DOHH2 (cell line): ENCODE data around the gene ABCF2.

Source experiments
- H3F3A ChIP-seq: fragments of 200-600 bp; sonication (generic), shearing (Covaris generic); 2 replicates; pipeline ENCODE4 v1.6.0; 2016; ENCODE audit warnings: antibody characterized with exemption, mild to moderate bottlenecking; ENCODE audit not compliant: control insufficient read depth, insufficient read depth
- H3K27ac ChIP-seq: fragments of 200-600 bp; sonication (generic); 2 replicates; pipeline ENCODE4 v1.5.1; 2014; ENCODE audit warnings: low read depth, mild to moderate bottlenecking, low read length, moderate library complexity
- H3K27me3 ChIP-seq: fragments of 200-600 bp; sonication (generic); 2 replicates; pipeline ENCODE4 v1.6.1; 2014; ENCODE audit warnings: mild to moderate bottlenecking, low read length, mixed read lengths; ENCODE audit not compliant: control insufficient read depth
- H3K36me3 ChIP-seq: fragments of 200-600 bp; sonication (generic); 2 replicates; pipeline ENCODE4 v1.6.1; 2014; ENCODE audit warnings: mild to moderate bottlenecking, low read length, moderate library complexity, mixed read lengths; ENCODE audit not compliant: control insufficient read depth
- H3K4me1 ChIP-seq: fragments of 200-600 bp; sonication (generic); 2 replicates; pipeline ENCODE4 v1.6.1; 2014; ENCODE audit warnings: mild to moderate bottlenecking, low read length, mixed read lengths; ENCODE audit not compliant: control insufficient read depth
- H3K4me2 ChIP-seq: fragments of 200-600 bp; sonication (generic); 2 replicates; pipeline ENCODE4 v1.6.0; 2014; ENCODE audit warnings: mild to moderate bottlenecking, low read length, moderate library complexity
- H3K4me3 ChIP-seq: fragments of 200-600 bp; sonication (generic); 2 replicates; pipeline ENCODE4 v1.5.1; 2014; ENCODE audit warnings: mild to moderate bottlenecking, low read length, mixed read lengths
- H3K79me2 ChIP-seq: fragments of 200-600 bp; sonication (generic); 2 replicates; pipeline ENCODE4 v1.6.1; 2014; ENCODE audit warnings: mild to moderate bottlenecking, low read length, mixed read lengths; ENCODE audit not compliant: control insufficient read depth
- H3K9me2 ChIP-seq: fragments of 200-600 bp; sonication (generic); replicated peaks from 2 replicates; pipeline ENCODE4 v1.6.1; 2014; ENCODE audit warnings: mild to moderate bottlenecking, low read length, mixed read lengths; ENCODE audit not compliant: control insufficient read depth
- H3K9me3 ChIP-seq: fragments of 200-600 bp; sonication (generic); 2 replicates; pipeline ENCODE4 v1.6.1; 2014; ENCODE audit warnings: antibody characterized with exemption, low read length, mixed read lengths; ENCODE audit not compliant: control insufficient read depth, insufficient read depth
- H4K20me1 ChIP-seq: fragments of 200-600 bp; sonication (generic); 2 replicates; pipeline ENCODE4 v1.6.0; 2014; ENCODE audit warnings: low read depth, mild to moderate bottlenecking, antibody characterized with exemption, low read length, moderate library complexity; ENCODE audit not compliant: control insufficient read depth, insufficient read depth
- CTCF ChIP-seq: fragments of 200-600 bp; sonication (generic); IDR thresholded peaks from one replicate; pipeline ENCODE4 v1.5.1; 2014; ENCODE audit warnings: antibody characterized with exemption, mild to moderate bottlenecking, low read depth, low read length; ENCODE audit not compliant: poor library complexity, severe bottlenecking
- EZH2phosphoT487 ChIP-seq: fragments of 200-600 bp; sonication (generic); IDR thresholded peaks from 2 replicates; pipeline ENCODE4 v1.6.1; 2017; ENCODE audit warnings: borderline replicate concordance, mild to moderate bottlenecking, antibody characterized with exemption, low read length, moderate library complexity, mixed read lengths

The ABCF2 gene

GRCh38 chr7:151202836-151203235 is 24.2 kb downstream of the ABCF2 start:
- Histone ChIP-seq H3K27ac (no peak overlapping the region), H3K79me2 (no peaks in the 10 kb centered on the region), H3K36me3 (no peaks in the 10 kb centered on the region), H3K27me3 (peaks cover 21% of the 10 kb centered on the region), H3K4me1 (no peaks in the 10 kb centered on the region), H3K4me2 (no peak overlapping the region), H3K4me3 (no peak overlapping the region), H3K9me2 (no peaks in the 10 kb centered on the region), H3K9me3 (no peaks in the 10 kb centered on the region), H3F3A (no peaks in the 10 kb centered on the region), H4K20me1 (no peaks in the 10 kb centered on the region)
- TF ChIP-seq CTCF (no peak), EZH2phosphoT487 (no peak)

- H3K4me1 ChIP-seq, result no peaks in the 10 kb centered on the region
- no peak overlapping the region for H3K4me3 ChIP-seq
- H4K20me1 ChIP-seq, result no peaks in the 10 kb centered on the region
- H3K27ac ChIP-seq, result no peak overlapping the region
- H3K9me2 ChIP-seq, result no peaks in the 10 kb centered on the region
- no peak overlapping the region for H3K4me2 ChIP-seq
- no peaks in the 10 kb centered on the region for H3K9me3 ChIP-seq
- no peaks in the 10 kb centered on the region for H3K36me3 ChIP-seq
- no peaks in the 10 kb centered on the region for H3K79me2 ChIP-seq
- H3F3A ChIP-seq, result no peaks in the 10 kb centered on the region
- TF ChIP-seq EZH2phosphoT487 (no peak), CTCF (no peak)
- peaks cover 25% of the 10 kb centered on the region for H3K27me3 ChIP-seq
Measured at GRCh38 chr7:151201751-151202150, 25.3 kb downstream of the ABCF2 start.

- no peak overlapping the region for H3K4me3 ChIP-seq
Measured at GRCh38 chr7:151201344-151201743, 25.7 kb downstream of the ABCF2 start.

More at GRCh38 chr7:151201344-151201743, 25.7 kb downstream of the ABCF2 start:
- H3K9me3 ChIP-seq, result no peaks in the 10 kb centered on the region
- no peak overlapping the region for H3K27ac ChIP-seq
- no peaks in the 10 kb centered on the region for H3K4me1 ChIP-seq
- H3K4me2 ChIP-seq, result no peak overlapping the region
- H3K36me3 ChIP-seq, result no peaks in the 10 kb centered on the region
- H3F3A ChIP-seq, result no peaks in the 10 kb centered on the region
- H3K27me3 ChIP-seq, result peaks cover 29% of the 10 kb centered on the region
- H4K20me1 ChIP-seq, result no peaks in the 10 kb centered on the region
- no peaks in the 10 kb centered on the region for H3K9me2 ChIP-seq
- TF ChIP-seq EZH2phosphoT487, result no peak
- TF ChIP-seq CTCF, result no peak
- H3K79me2 ChIP-seq, result no peaks in the 10 kb centered on the region
